NK-92 (cell line): ENCODE measurements around the gene ELL.
"Not testable (repeated sequence)": the region's sequence is repeated elsewhere in the genome, so short reads cannot be mapped to it uniquely, and the experiment has no call there.

ENCODE experiments used
- DNase-seq: peaks from one replicate; lab custom pipeline; 2025; ENCODE audit not compliant: unreplicated experiment; lab: John Stamatoyannopoulos, UW

Gene ELL

GRCh38 chr19:18402455-18403248 lies 119.2 kb downstream of the ELL start:
- DNase-seq: not testable (repeated sequence)

- DNase-seq: no peak
These were observed 120.2 kb downstream of the ELL start for GRCh38 chr19:18401580-18402112.

GRCh38 chr19:18399008-18399407 lies 122.9 kb downstream of the ELL start:
- no peak for DNase-seq

GRCh38 chr19:18397242-18398202 lies 124.3 kb downstream of the ELL start, which contains the start of gene LRRC25:
Gene LRRC25 (minus strand): TSS chr19:18397622. CDS start chr19:18396963, 659 bp downstream.
- DNase-seq: no peak

GRCh38 chr19:18396471-18397241 lies 125.2 kb downstream of the ELL start:
- DNase-seq: no peak

- DNase-seq: no peak
These were observed 128.0 kb downstream of the ELL start for GRCh38 chr19:18393836-18394235.

GRCh38 chr19:18392926-18393325 lies 128.9 kb downstream of the ELL start:
- DNase-seq: no peak
